AG09319 (cell line): ENCODE measurements around the gene CAMK2A.

ENCODE experiments used
- DNase-seq: peaks from one replicate; pipeline ENCODE4 v3.0.0-alpha.2; 2010; ENCODE audit warnings: low read depth; ENCODE audit errors: extremely low read depth
- TF ChIP-seq, protein P1 (sequence below): IDR thresholded peaks from 2 replicates; pipeline ENCODE4 v1.5.1; 2011; ENCODE audit warnings: low read depth, mild to moderate bottlenecking, inconsistent platforms, low read length, moderate library complexity

The CAMK2A gene

DNA sequence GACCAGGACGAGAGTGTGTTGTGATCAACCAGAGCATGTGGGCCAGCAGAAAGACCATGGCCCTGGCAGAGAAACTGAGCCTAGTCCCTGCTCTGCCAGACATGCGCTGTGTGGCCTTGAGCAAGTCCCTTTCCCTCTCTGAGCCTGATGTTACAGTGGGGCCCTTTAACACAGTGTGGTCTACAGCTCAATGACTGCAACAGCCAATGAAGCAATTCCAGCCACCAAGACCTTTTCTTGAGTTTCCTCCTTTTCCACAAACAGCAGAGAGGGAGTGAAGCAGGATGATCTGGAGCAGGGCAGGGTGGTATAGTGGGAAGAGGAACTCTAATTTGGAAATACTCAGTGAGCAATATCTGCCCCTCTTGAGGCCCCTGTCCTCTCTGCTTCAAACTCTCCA is 38.9 kb upstream of the CAMK2A start:
- TF ChIP-seq, protein P1, sequence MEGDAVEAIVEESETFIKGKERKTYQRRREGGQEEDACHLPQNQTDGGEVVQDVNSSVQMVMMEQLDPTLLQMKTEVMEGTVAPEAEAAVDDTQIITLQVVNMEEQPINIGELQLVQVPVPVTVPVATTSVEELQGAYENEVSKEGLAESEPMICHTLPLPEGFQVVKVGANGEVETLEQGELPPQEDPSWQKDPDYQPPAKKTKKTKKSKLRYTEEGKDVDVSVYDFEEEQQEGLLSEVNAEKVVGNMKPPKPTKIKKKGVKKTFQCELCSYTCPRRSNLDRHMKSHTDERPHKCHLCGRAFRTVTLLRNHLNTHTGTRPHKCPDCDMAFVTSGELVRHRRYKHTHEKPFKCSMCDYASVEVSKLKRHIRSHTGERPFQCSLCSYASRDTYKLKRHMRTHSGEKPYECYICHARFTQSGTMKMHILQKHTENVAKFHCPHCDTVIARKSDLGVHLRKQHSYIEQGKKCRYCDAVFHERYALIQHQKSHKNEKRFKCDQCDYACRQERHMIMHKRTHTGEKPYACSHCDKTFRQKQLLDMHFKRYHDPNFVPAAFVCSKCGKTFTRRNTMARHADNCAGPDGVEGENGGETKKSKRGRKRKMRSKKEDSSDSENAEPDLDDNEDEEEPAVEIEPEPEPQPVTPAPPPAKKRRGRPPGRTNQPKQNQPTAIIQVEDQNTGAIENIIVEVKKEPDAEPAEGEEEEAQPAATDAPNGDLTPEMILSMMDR: no peak
- DNase-seq: no peak

DNA sequence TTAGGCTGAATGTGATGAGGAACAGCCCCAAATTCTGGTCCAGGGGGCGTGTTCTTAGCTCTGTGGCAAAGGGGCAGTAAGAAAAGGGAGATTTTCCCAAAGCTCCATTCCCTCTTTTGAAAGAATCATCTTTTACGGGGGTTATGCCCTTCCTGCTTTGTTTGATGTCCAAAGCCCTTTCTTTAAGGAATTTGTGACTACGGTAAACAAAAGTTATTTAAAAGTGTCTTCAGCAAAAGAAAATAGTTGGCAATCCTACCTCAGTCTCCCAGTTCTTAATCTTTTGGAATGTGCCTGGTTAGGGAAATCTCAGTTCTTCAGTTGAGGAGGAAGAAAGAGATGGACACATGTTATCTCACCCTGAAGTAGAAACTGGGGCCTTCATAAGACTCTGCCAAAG is 37.6 kb upstream of the CAMK2A start:
- DNase-seq: no peak
- TF ChIP-seq, protein P1: no peak

DNA sequence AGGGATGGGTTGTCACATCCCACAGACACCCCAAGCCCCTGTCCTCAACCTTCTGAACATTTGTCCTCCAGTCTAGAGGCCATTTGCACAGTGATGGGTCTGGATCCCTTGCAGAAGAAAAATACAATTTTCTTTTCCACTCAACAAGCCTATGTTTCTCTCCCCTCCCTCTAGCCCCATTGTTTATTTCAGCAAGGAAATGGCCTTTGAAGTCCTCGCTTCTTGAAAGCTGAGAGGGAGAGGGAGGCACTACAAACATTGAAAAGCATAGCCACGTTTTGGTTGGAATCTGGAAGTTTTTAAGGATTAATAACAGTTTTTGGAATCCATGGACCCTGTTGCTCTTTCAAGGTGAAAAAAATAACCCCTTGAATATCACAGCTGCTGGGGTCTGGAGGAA is 37.1 kb upstream of the CAMK2A start:
- TF ChIP-seq, protein P1: no peak
- no peak for DNase-seq

DNA sequence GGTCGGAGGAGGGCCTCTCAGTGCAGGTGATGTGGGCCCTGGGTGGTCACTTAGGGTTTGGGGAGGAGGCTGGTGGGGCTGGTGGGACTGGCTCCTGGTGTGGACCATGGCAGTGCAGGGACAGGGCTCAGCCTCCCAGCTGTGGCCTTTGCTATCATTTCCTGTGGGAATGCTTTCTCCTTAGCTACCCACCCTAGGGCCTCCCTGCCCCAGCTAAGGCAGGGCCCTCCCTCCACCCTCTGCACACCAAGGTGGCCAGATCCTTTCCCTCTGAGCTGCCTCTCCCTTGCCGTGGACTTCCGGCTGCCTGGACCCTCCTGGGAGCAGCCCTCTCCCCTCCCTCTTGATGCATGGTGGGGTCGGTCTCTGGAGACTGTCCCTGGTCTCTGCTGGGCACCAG is 35.9 kb upstream of the CAMK2A start:
- TF ChIP-seq, protein P1: no peak
- no peak for DNase-seq

DNA sequence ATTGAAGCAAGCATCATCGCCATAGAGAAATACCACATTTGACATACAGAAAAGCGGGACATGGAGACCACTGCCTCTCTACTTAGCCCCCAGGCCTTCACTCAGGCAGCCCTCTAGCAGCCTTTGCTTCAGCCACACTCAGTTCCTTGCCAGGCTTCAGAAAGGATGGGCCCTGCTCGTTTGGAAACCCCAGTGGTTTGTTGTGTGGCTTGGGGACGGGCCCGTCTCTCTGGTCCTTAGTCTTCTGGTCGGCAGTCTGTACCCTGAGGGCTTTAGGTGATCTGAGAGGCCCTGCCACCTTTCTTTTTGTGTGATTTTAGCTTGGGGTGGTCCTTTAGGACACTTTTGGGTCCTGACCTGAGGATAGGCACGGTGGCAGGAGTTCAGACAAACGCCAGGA is 34.2 kb upstream of the CAMK2A start:
- TF ChIP-seq, protein P1: no peak
- DNase-seq: no peak

DNA sequence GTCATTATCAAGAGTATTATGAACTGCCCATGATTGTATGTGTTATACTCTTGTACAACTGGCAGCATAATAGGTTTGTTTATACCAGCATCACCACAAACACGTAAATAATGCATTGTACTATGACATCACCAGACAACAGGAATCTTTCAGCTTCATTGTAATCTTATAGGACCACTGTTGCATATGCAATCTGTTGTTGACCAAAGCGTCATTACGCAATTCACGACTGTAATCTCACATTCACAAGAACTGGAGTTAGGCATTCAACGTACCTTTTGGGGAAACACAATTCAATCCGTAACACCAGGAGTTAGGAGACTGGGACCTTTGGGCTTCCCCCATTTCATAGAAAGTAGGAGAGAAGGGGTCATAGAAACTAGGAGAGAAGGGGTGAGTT is 33.5 kb upstream of the CAMK2A start:
- no peak for DNase-seq
- TF ChIP-seq, protein P1: no peak

DNA sequence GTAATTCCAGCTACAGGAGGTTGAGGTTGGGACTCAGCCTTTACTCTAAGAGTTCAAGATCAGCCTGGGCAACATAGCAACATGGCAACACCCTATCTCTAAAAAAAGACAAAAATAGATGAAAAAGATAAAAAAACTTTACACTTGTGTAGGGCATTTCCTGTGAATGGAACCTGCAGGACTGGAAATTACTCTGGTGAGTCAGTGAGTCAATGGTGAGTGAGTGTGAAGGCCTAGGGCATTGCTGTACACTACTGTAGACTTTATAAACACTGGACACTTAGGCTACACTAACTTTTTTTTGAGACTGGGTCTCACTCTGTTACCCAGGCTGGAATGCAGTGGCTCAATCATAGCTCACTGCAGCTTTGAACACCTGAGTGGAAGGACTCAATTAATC is 32.6 kb upstream of the CAMK2A start:
- no peak for DNase-seq
- TF ChIP-seq, protein P1: no peak
